Neuron (in vitro differentiated cells): ENCODE results near the gene PCCA.

Experiments used
- H2AFZ ChIP-seq: one replicate; pipeline ENCODE4 v1.6.1; 2013; ENCODE audit warnings: low read depth, mild to moderate bottlenecking, inconsistent platforms, low read length, moderate library complexity
- H3K27me3 ChIP-seq: one replicate; pipeline ENCODE4 v1.6.1; 2013; ENCODE audit warnings: low read length; ENCODE audit not compliant: insufficient read depth
- H3K36me3 ChIP-seq: one replicate; pipeline ENCODE4 v1.6.1; 2013; ENCODE audit warnings: low read length; ENCODE audit not compliant: insufficient read depth
- H3K4me1 ChIP-seq: one replicate; pipeline ENCODE4 v1.6.1; 2013; ENCODE audit warnings: low read length; ENCODE audit not compliant: insufficient read depth
- H3K4me3 ChIP-seq: 2 replicates; pipeline ENCODE4 v1.5.1; 2013; ENCODE audit warnings: mild to moderate bottlenecking, low read length, moderate library complexity
- H3K9me3 ChIP-seq: one replicate; pipeline ENCODE4 v1.6.1; 2013; ENCODE audit warnings: low read length

PCCA gene

GRCh38 chr13:100088644-100089464 is at the start of gene PCCA:
Gene PCCA, plus strand, starts transcription at chr13:100089093. Its CDS starts 28 bp downstream, at chr13:100089121.
- Histone ChIP-seq H3K4me1 (peaks cover 28% of the 10 kb centered on the region), H3K27me3 (no peaks in the 10 kb centered on the region), H2AFZ (peak within 1 kb of the TSS; percentile 46), H3K9me3 (no peaks in the 10 kb centered on the region), H3K36me3 (peaks cover 4% of the 10 kb centered on the region), H3K4me3 (peak within 1 kb of the TSS; percentile 89)

- Histone ChIP-seq H2AFZ (no peak overlapping the region), H3K27me3 (no peaks in the 10 kb centered on the region), H3K4me3 (no peak overlapping the region), H3K9me3 (no peaks in the 10 kb centered on the region), H3K36me3 (no peaks in the 10 kb centered on the region), H3K4me1 (no peaks in the 10 kb centered on the region)
These were observed 49.2 kb upstream of the PCCA start for GRCh38 chr13:100039740-100040139.

- Histone ChIP-seq H3K27me3 (no peaks in the 10 kb centered on the region), H3K4me3 (no peak overlapping the region)
These were observed 48.7 kb upstream of the PCCA start for GRCh38 chr13:100040196-100040595.

GRCh38 chr13:100044936-100045335 is 44.0 kb upstream of the PCCA start:
- Histone ChIP-seq H3K9me3 (no peaks in the 10 kb centered on the region), H3K36me3 (no peaks in the 10 kb centered on the region), H3K4me1 (no peaks in the 10 kb centered on the region), H2AFZ (no peak overlapping the region), H3K27me3 (no peaks in the 10 kb centered on the region), H3K4me3 (no peak overlapping the region)

More at GRCh38 chr13:100040196-100040595, 48.7 kb upstream of the PCCA start:
- no peaks in the 10 kb centered on the region for H3K9me3 ChIP-seq
- no peaks in the 10 kb centered on the region for H3K4me1 ChIP-seq
- no peaks in the 10 kb centered on the region for H3K36me3 ChIP-seq
- H2AFZ ChIP-seq: no peak overlapping the region

- H3K4me1 ChIP-seq: no peaks in the 10 kb centered on the region
- H2AFZ ChIP-seq: no peak overlapping the region
- no peaks in the 10 kb centered on the region for H3K9me3 ChIP-seq
- no peak overlapping the region for H3K4me3 ChIP-seq
- H3K27me3 ChIP-seq: no peaks in the 10 kb centered on the region
- no peaks in the 10 kb centered on the region for H3K36me3 ChIP-seq
These were observed 43.5 kb upstream of the PCCA start for GRCh38 chr13:100045355-100045754.

GRCh38 chr13:100051070-100051469 is 37.8 kb upstream of the PCCA start:
- H3K4me3 ChIP-seq: no peak overlapping the region
- no peaks in the 10 kb centered on the region for H3K4me1 ChIP-seq
- H3K36me3 ChIP-seq: no peaks in the 10 kb centered on the region
- H3K9me3 ChIP-seq: no peaks in the 10 kb centered on the region
- no peaks in the 10 kb centered on the region for H3K27me3 ChIP-seq
- no peak overlapping the region for H2AFZ ChIP-seq

GRCh38 chr13:100059827-100060226 is 29.1 kb upstream of the PCCA start:
- no peak overlapping the region for H2AFZ ChIP-seq
- H3K4me1 ChIP-seq: peaks cover 5% of the 10 kb centered on the region
- H3K27me3 ChIP-seq: no peaks in the 10 kb centered on the region
- no peaks in the 10 kb centered on the region for H3K36me3 ChIP-seq
- H3K9me3 ChIP-seq: no peaks in the 10 kb centered on the region
- H3K4me3 ChIP-seq: no peak overlapping the region

GRCh38 chr13:100063333-100063732 is 25.6 kb upstream of the PCCA start:
- Histone ChIP-seq H3K4me1 (peaks cover 8% of the 10 kb centered on the region), H3K36me3 (no peaks in the 10 kb centered on the region), H3K4me3 (no peak overlapping the region), H2AFZ (no peak overlapping the region), H3K9me3 (no peaks in the 10 kb centered on the region), H3K27me3 (no peaks in the 10 kb centered on the region)

GRCh38 chr13:100063906-100064305 is 25.0 kb upstream of the PCCA start:
- Histone ChIP-seq H3K4me3 (no peak overlapping the region), H3K36me3 (no peaks in the 10 kb centered on the region), H3K9me3 (no peaks in the 10 kb centered on the region), H3K4me1 (peaks cover 10% of the 10 kb centered on the region), H2AFZ (no peak overlapping the region), H3K27me3 (no peaks in the 10 kb centered on the region)

- Histone ChIP-seq H3K36me3 (no peaks in the 10 kb centered on the region), H2AFZ (no peak overlapping the region), H3K4me3 (no peak overlapping the region), H3K4me1 (peaks cover 10% of the 10 kb centered on the region), H3K27me3 (no peaks in the 10 kb centered on the region), H3K9me3 (no peaks in the 10 kb centered on the region)
These were observed 20.6 kb upstream of the PCCA start for GRCh38 chr13:100068133-100068931.

- no peak overlapping the region for H2AFZ ChIP-seq
- H3K27me3 ChIP-seq: no peaks in the 10 kb centered on the region
- peaks cover 5% of the 10 kb centered on the region for H3K4me1 ChIP-seq
- no peak overlapping the region for H3K4me3 ChIP-seq
- H3K9me3 ChIP-seq: no peaks in the 10 kb centered on the region
- H3K36me3 ChIP-seq: no peaks in the 10 kb centered on the region
These were observed 19.6 kb upstream of the PCCA start for GRCh38 chr13:100069278-100069677.

- Histone ChIP-seq H3K4me1 (no peaks in the 10 kb centered on the region), H2AFZ (no peak overlapping the region), H3K27me3 (no peaks in the 10 kb centered on the region), H3K36me3 (no peaks in the 10 kb centered on the region), H3K9me3 (no peaks in the 10 kb centered on the region), H3K4me3 (no peak overlapping the region)
These were observed 12.9 kb upstream of the PCCA start for GRCh38 chr13:100075700-100076587.
